Thyroid gland (tissue), 4 donors: Measurements from ENCODE around the gene UCN2. TPM values are rescaled to one million over a fixed set of nuclear protein-coding genes. Genes with fewer than 3 reads are reported as not detected.

ENCODE experiments used
- DNase-seq, 2 donors: peaks; one replicate each; pipeline ENCODE4 v3.0.0-alpha.2; 2019
- H3K27ac ChIP-seq, 3 donors: fragments of 200-600 bp; sonication (generic); 1 replicate in 2 of 3; 2 replicates in 1 of 3; pipeline ENCODE4 v1.5.1; 2016 to 2019; ENCODE audit warnings: mild to moderate bottlenecking in 1 of 3, moderate library complexity in 1 of 3
- H3K27me3 ChIP-seq: fragments of 200-600 bp; sonication (generic); one replicate; pipeline ENCODE4 v1.5.1; 2019
- H3K36me3 ChIP-seq, 2 donors: fragments of 200-600 bp; sonication (generic); one replicate each; pipeline ENCODE4 v1.5.1; 2016 to 2019
- H3K4me1 ChIP-seq, 2 donors: fragments of 200-600 bp; sonication (generic); one replicate each; pipeline ENCODE4 v1.5.1; 2017 to 2019
- H3K4me3 ChIP-seq, 3 donors: fragments of 200-600 bp; sonication (generic); replicated peaks in 1 of 3; 1 replicate in 2 of 3; 2 replicates in 1 of 3; pipeline ENCODE4 v1.5.1; 2016; ENCODE audit warnings: mild to moderate bottlenecking in 1 of 3
- H3K9me3 ChIP-seq: fragments of 200-600 bp; sonication (generic); one replicate; pipeline ENCODE4 v1.5.1; 2017
- POLR2A ChIP-seq, 2 donors: fragments of 450-650 bp; IDR thresholded peaks; one replicate each; pipeline ENCODE4 v1.6.1; 2017; ENCODE audit warnings: antibody characterized with exemption in 2 of 2, mild to moderate bottlenecking in 2 of 2, moderate library complexity in 1 of 2
- WGBS, 2 donors: methylation state at CpG; one replicate each; pipeline ENCODE4 v1.1.5; 2017; 5-methylcytosine and 5-hydroxymethylcytosine counted together
- intact Hi-C: fragments of 100-400 bp; cut with DNase I; formaldehyde crosslinking; loops from one replicate; pipeline ENCODE4 v1.15.1; 2023
- total RNA-seq, 4 donors: library from RNA; depleted of rRNA; stranded (reverse); fragments of >200 nt; gene quantifications; one replicate each; pipeline ENCODE4 v1.2.3, GENCODE V29; 2016
- TF ChIP-seq, protein P1 (sequence below), 6 experiments: fragments of 200-600 bp in 3 of 6; fragments of 450-650 bp in 3 of 6; sonication (generic) in 3 of 6; IDR thresholded peaks; one replicate each; pipeline ENCODE4 v1.5.1; 2016 to 2019; ENCODE audit warnings: antibody characterized with exemption in 6 of 6, mild to moderate bottlenecking in 2 of 6, inconsistent platforms in 1 of 6, moderate library complexity in 1 of 6

UCN2 gene
- total RNA-seq, 4 donors from 2014 or later = not detected

DNA sequence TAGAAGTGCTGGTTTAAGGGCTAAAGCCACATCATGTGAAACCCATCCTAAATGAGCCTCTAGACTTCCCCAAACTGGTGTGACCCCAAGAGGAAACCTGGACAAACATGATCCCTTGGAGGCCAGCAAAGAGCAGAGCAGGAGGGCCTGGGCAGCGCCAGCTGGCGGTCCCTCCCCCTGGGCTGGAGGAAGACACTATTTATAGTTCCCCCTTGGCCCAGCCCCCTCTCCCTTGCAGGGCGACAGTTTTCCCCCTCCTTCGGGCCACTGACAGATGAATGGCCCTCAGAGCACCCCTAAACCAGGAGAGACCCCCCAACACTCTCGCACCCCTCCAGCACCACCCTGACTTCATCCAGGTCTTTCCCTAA is 2.9 kb downstream of the UCN2 start:
- H3K4me1 ChIP-seq = peaks cover 24 to 32% of the 10 kb centered on the region in 2 donors
- intact Hi-C loops = no loop called here
- no peak overlapping the region for H3K4me3 ChIP-seq
- TF ChIP-seq POLR2A (IDR thresholded peaks at IDR 0.05) = no peak
- TF ChIP-seq, protein P1, sequence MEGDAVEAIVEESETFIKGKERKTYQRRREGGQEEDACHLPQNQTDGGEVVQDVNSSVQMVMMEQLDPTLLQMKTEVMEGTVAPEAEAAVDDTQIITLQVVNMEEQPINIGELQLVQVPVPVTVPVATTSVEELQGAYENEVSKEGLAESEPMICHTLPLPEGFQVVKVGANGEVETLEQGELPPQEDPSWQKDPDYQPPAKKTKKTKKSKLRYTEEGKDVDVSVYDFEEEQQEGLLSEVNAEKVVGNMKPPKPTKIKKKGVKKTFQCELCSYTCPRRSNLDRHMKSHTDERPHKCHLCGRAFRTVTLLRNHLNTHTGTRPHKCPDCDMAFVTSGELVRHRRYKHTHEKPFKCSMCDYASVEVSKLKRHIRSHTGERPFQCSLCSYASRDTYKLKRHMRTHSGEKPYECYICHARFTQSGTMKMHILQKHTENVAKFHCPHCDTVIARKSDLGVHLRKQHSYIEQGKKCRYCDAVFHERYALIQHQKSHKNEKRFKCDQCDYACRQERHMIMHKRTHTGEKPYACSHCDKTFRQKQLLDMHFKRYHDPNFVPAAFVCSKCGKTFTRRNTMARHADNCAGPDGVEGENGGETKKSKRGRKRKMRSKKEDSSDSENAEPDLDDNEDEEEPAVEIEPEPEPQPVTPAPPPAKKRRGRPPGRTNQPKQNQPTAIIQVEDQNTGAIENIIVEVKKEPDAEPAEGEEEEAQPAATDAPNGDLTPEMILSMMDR (IDR thresholded peaks at IDR 0.05) = no peak
- H3K27ac ChIP-seq = no peak overlapping the region
- no peaks in the 10 kb centered on the region for H3K36me3 ChIP-seq
- no peaks in the 10 kb centered on the region for H3K9me3 ChIP-seq
- DNase-seq = peak; percentile 27 to 39
- no peaks in the 10 kb centered on the region for H3K27me3 ChIP-seq
- WGBS, 2 donors = 21 to 45% methylated on average over 5 of the region's 5 CpGs

DNA sequence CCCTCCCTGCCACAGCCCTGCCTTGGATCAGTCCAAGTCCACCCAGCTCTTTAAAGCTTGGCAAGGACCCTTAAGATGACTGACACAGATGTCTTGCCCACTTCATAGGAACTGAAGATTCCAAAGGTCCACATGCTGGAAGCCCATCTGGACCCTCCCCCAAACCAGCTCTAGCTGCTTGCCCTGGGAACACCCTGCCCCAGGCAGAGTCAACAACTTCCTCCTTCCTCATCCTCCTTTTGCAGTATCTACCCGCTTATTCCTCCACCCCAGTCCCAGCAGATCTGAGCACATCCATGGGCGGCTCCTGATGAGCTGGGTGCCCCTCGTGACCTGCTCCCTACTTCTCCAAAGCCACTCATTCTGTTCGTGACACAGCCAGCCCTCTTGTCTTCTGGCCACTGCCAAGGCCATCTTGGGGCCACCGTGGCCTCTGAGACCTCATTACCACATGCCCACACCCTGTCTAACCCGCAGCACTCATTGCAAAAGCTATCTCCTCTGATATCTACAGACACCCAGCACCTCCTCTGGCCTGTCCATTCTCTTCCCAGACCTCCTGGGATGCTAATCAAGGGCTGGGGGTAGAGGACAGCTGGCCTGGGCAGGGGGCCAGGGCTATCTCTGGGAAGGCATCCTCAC is 5.0 kb downstream of the UCN2 start:
- DNase-seq = peak; percentile 3 to 19
- H3K4me1 ChIP-seq = peaks cover 24 to 32% of the 10 kb centered on the region in 2 donors
- intact Hi-C loops = no loop called here
- H3K9me3 ChIP-seq = no peaks in the 10 kb centered on the region
- H3K36me3 ChIP-seq = no peaks in the 10 kb centered on the region
- 72 to 76% methylated on average over 6 of the region's 6 CpGs for WGBS, 2 donors
- H3K27ac ChIP-seq = no peak overlapping the region
- no peak for TF ChIP-seq POLR2A (IDR thresholded peaks at IDR 0.05)
- TF ChIP-seq, protein P1 (IDR thresholded peaks at IDR 0.05) = peak in 1 of 6 experiments; percentile 11
- H3K27me3 ChIP-seq = no peaks in the 10 kb centered on the region
- H3K4me3 ChIP-seq = no peak overlapping the region

DNA sequence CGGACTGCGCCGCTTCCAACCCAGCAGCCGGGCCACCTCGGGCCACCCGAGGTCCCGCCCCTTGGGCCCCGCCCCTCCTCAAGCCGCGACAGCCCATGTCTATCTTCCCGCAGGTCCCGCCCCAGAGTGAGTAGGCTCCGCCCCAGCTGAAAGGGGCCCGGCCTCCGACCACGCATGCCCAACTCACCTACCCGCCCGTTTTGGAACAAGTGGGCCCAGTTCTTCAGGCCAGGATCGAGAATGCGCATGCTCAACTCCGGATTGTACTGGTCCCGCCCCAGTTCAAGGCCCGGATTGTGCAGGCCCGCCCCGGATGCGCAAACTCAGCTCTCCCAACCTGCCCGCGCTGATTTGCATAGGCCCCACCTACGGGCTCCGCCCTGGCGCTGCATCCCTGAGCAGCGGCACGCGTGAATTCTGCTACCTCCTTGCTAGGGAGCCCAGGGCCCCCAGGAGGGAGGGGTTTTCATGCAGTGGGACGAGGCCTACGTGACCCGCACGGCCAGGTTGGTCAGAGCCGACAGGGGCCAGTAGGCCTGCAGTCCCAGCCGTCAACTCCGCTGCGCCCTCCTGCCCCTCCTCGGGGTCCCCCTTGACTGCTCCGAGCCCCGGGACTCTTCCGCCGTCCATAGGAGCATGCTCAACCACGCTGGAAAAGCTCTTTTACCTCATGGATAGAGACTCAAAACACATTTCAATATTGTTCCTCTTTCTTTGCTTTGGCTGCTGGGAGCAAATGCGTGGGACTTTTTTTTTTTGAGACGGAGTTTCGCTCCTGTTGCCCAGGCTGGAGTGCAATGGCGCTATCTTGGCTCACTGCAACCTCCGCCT is 6.6 kb downstream of the UCN2 start, which contains the start of gene PFKFB4:
TSS of gene PFKFB4 (minus strand) at position 8 of the 831 bp plus-strand sequence. CDS start 26 bp downstream, outside the sequence.
- DNase-seq = peak; percentile 99
- Histone ChIP-seq H3K27ac (peak within 1 kb of the TSS in 1 of 3 donors; percentile 23), H3K27me3 (no peaks in the 10 kb centered on the region), H3K9me3 (no peaks in the 10 kb centered on the region), H3K4me1 (peaks cover 24 to 32% of the 10 kb centered on the region in 2 donors), H3K4me3 (peak within 1 kb of the TSS in 1 of 3 donors; percentile 47), H3K36me3 (no peaks in the 10 kb centered on the region)
- peak in 1 of 2 donors; percentile 26 for TF ChIP-seq POLR2A (IDR thresholded peaks at IDR 0.05)
- TF ChIP-seq, protein P1 (IDR thresholded peaks at IDR 0.05) = peak in 3 of 6 experiments; percentile 12 to 20 (median 12)
- 2% methylated on average over 24 to 27 of the region's 53 CpGs for WGBS, 2 donors
- intact Hi-C loops = no loop called here

DNA sequence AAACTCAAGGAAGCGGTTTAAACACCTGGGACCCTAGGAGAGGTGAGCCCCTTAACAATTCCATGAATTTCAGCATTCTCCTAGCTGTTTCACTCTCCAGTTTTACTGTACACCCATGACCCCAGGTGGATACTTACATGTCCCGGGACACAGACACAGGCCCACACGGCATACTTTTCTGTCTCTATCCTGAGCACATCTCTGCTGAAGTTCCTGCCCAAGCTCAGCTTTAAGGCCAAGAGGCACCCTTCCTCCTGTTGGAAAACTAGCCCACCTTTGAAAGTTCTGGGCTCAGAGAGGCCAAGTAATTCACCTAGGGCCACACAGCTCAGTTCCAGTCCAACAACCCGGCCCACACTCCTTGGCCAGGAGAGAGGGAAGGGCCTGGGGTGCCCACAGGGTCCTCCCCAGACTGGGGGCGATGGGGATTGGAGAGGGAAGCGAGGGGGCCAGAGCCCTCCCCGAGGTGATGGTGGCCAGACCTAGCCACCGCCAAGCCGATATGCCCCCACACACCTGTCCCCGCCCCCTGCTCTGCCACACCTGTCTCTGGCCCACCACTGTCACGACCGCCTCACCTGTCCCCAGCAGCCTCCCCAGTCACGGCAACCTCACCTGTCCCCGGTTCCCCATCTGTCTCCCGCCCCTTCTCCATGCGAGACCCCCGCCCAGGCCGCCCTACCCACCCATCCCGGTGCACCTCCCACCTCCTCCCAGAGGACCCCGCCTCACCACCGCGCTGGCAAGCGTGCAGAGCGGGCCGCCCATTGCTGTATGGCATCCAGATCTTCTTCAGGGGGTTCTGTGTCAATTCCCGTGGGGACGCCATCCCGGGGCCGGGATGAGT is 7.4 kb downstream of the UCN2 start:
- no peaks in the 10 kb centered on the region for H3K27me3 ChIP-seq
- H3K4me1 ChIP-seq = peaks cover 23 to 30% of the 10 kb centered on the region in 2 donors
- no peaks in the 10 kb centered on the region for H3K9me3 ChIP-seq
- H3K4me3 ChIP-seq = peak overlapping the region in 1 of 3 donors; percentile 47
- no peak for DNase-seq
- TF ChIP-seq, protein P1 (IDR thresholded peaks at IDR 0.05) = no peak
- no peak for TF ChIP-seq POLR2A (IDR thresholded peaks at IDR 0.05)
- WGBS, 2 donors = 24 to 34% methylated on average over 17 to 20 of the region's 29 CpGs
- H3K27ac ChIP-seq = no peak overlapping the region
- intact Hi-C loops = no loop called here
- H3K36me3 ChIP-seq = no peaks in the 10 kb centered on the region
